Caco-2 (cell line): Measurements from ENCODE around the gene CNIH1. TPM values are rescaled to one million over a fixed set of nuclear protein-coding genes. Genes with fewer than 3 reads are reported as not detected.

Experiments
- BruUV-seq: library from RNA; stranded (reverse); fragments of 400-500 nt; replicated peaks from 2 replicates; lab custom pipeline; 2021; lab: Mats Ljungman, UMichigan
- CTCF ChIA-PET: fragments of 300-600 bp; sonication (Branson Sonifier 250); formaldehyde crosslinking; loops from one replicate; lab custom pipeline; 2022; ENCODE audit warnings: antibody characterized with exemption; lab: Charles Lee
- POLR2A ChIA-PET: fragments of 300-600 bp; sonication (Branson Sonifier 250); formaldehyde crosslinking; loops from one replicate; lab custom pipeline; 2022; ENCODE audit warnings: antibody characterized with exemption; lab: Charles Lee
- DNase-seq, 2 experiments: peaks; one replicate each; pipeline versions ENCODE4 v3.0.0 to v3.0.0-alpha.2; 2020 to 2022
- H3K27me3 ChIP-seq: replicated peaks from 2 replicates; pipeline ENCODE4 v1.6.0; 2011; ENCODE audit warnings: low read length; ENCODE audit not compliant: control insufficient read depth, insufficient read depth
- H3K36me3 ChIP-seq: 2 replicates; pipeline ENCODE4 v1.5.1; 2011; ENCODE audit warnings: low read length; ENCODE audit not compliant: control insufficient read depth, insufficient read depth
- H3K4me1 ChIP-seq: fragments of 250-450 bp; sonication (Bioruptor Pico); 2 replicates; pipeline ENCODE4 v1.5.1; 2020; ENCODE audit warnings: mild to moderate bottlenecking
- H3K4me3 ChIP-seq: 2 replicates; pipeline ENCODE4 v1.5.1; 2011; ENCODE audit warnings: low read depth, mild to moderate bottlenecking, control low read depth, low read length
- H3K9me3 ChIP-seq: fragments of 250-450 bp; sonication (Bioruptor Pico); 2 replicates; pipeline ENCODE4 v1.5.1; 2020; ENCODE audit warnings: mild to moderate bottlenecking, moderate library complexity
- H3K27ac Mint-ChIP-seq: one replicate; pipeline ENCODE4 v1.8.0; 2022; ENCODE audit warnings: mixed read lengths; ENCODE audit not compliant: unreplicated experiment
- H3K27me3 Mint-ChIP-seq: one replicate; pipeline ENCODE4 v1.8.0; 2022; ENCODE audit warnings: mixed read lengths; ENCODE audit not compliant: insufficient read depth, unreplicated experiment
- H3K36me3 Mint-ChIP-seq: one replicate; pipeline ENCODE4 v1.8.0; 2022; ENCODE audit warnings: mild to moderate bottlenecking, mixed read lengths; ENCODE audit not compliant: insufficient read depth, unreplicated experiment
- H3K4me1 Mint-ChIP-seq: one replicate; pipeline ENCODE4 v1.8.0; 2022; ENCODE audit warnings: low read depth, mixed read lengths; ENCODE audit not compliant: unreplicated experiment
- H3K4me3 Mint-ChIP-seq: one replicate; pipeline ENCODE4 v1.8.0; 2022; ENCODE audit warnings: mild to moderate bottlenecking, moderate library complexity, mixed read lengths; ENCODE audit not compliant: unreplicated experiment
- H3K9me3 Mint-ChIP-seq: one replicate; pipeline ENCODE4 v1.8.0; 2022; ENCODE audit warnings: mixed read lengths; ENCODE audit not compliant: unreplicated experiment
- intact Hi-C: fragments of 100-400 bp; cut with micrococcal nuclease; formaldehyde crosslinking; loops from one replicate; pipeline ENCODE4 v1.10.0; 2022; ENCODE audit not compliant: unreplicated experiment
- total RNA-seq: library from RNA; stranded (reverse); gene quantifications from 2 replicates; pipeline ENCODE4 v1.2.3, GENCODE V29; 2022
- TF ChIP-seq, protein P1 (sequence below), 2 experiments: fragments of 200-600 bp in 1 of 2; IDR thresholded peaks; 1 replicate in 1 of 2; 2 replicates in 1 of 2; pipeline versions ENCODE4 v1.5.1 to v1.8.0; 2011 to 2022; ENCODE audit warnings: antibody characterized with exemption in 1 of 2, control low read depth in 1 of 2, inconsistent platforms in 1 of 2, low read depth in 1 of 2, low read length in 1 of 2, mild to moderate bottlenecking in 1 of 2, moderate library complexity in 1 of 2; ENCODE audit not compliant: insufficient read depth in 1 of 2, severe bottlenecking in 1 of 2, unreplicated experiment in 1 of 2

Gene CNIH1
- total RNA-seq, 1 experiment from 2014 or later: 164 TPM

DNA sequence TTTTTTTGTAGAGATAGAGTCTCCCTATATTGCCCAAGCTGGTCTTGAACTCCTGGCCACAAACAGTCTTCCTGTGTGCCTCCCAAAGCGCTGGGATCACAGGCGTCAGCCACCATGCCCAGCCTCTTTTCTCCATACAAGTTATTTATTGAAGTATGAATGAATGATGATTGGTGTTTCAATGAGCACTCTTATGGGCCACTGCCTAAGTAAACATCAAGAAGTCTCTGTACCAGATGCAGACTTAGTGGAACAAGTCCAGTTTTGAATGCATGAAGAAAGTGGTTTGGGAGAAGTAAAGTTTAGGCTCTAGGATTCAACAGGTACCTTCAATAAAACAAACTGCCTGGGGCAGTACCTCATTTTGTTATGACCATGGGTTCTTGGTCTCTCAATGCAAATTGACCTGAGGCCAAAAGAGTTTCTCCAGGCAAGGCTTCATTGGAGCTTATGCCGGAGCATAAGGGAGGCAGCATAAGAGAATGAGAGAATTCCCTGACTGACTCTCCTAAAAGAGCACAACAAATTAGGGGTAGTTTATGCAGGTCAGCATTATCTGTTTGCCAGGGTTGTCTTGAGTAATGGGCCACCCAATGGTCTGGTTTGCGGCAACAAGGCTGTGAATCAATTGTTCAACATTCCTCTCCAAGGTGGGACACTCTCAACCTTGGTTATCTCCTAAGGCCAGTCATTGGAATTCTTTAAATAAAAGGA lies 48.7 kb upstream of the CNIH1 start:
- Mint-ChIP-seq H3K27ac (peak overlapping the region; percentile 78), H3K9me3 (no peaks in the 10 kb centered on the region), H3K36me3 (peaks cover 13% of the 10 kb centered on the region), H3K27me3 (no peaks in the 10 kb centered on the region), H3K4me1 (peaks cover 7% of the 10 kb centered on the region), H3K4me3 (peak overlapping the region; percentile 74)
- ChIA-PET CTCF (interaction anchor here (0.7 kb wide), 1 partner anchor 43 kb away, joined by 3 read pairs; no protein-coding TSS in a partner anchor), POLR2A (no interaction called here)
- Histone ChIP-seq H3K4me1 (peaks cover 22% of the 10 kb centered on the region), H3K9me3 (no peaks in the 10 kb centered on the region), H3K27me3 (no peaks in the 10 kb centered on the region), H3K36me3 (no peaks in the 10 kb centered on the region), H3K4me3 (peak overlapping the region; percentile 86)
- TSS peak; percentile 65 for BruUV-seq
- no peak for DNase-seq
- intact Hi-C loops: loop anchor here (2.0 kb wide), 1 partner anchor 19 kb away; the partner anchor contains the start of gene CGRRF1
- TF ChIP-seq, protein P1, sequence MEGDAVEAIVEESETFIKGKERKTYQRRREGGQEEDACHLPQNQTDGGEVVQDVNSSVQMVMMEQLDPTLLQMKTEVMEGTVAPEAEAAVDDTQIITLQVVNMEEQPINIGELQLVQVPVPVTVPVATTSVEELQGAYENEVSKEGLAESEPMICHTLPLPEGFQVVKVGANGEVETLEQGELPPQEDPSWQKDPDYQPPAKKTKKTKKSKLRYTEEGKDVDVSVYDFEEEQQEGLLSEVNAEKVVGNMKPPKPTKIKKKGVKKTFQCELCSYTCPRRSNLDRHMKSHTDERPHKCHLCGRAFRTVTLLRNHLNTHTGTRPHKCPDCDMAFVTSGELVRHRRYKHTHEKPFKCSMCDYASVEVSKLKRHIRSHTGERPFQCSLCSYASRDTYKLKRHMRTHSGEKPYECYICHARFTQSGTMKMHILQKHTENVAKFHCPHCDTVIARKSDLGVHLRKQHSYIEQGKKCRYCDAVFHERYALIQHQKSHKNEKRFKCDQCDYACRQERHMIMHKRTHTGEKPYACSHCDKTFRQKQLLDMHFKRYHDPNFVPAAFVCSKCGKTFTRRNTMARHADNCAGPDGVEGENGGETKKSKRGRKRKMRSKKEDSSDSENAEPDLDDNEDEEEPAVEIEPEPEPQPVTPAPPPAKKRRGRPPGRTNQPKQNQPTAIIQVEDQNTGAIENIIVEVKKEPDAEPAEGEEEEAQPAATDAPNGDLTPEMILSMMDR (IDR thresholded peaks at IDR 0.05; ENCODE audit: insufficient read depth in 1 of 2, low read depth in 1 of 2, low read length in 1 of 2, severe bottlenecking in 1 of 2, unreplicated experiment in 1 of 2): no peak

DNA sequence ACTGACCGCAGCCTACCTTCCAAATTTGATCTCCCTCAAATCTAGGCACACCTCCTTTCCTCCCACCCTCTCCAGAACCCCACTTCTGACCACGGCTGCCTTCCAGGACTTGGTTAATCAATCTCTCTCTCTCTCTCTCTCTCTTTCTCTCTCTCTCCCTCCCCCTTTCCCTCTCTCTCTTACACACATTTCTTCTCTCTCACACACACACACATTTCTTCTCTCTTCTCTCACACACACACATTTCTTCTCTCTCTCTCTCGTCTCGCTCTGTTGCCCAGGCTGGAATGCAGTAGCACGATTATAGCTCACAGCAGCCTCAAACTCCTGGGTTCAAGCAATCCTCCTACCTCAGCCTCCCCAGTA lies 48.1 kb upstream of the CNIH1 start:
- H3K4me1 Mint-ChIP-seq: peaks cover 13% of the 10 kb centered on the region
- TF ChIP-seq, protein P1 (IDR thresholded peaks at IDR 0.05; ENCODE audit: insufficient read depth in 1 of 2, low read depth in 1 of 2, low read length in 1 of 2, severe bottlenecking in 1 of 2, unreplicated experiment in 1 of 2): no peak
- peak overlapping the region; percentile 86 for H3K4me3 ChIP-seq
- CTCF ChIA-PET: interaction anchor here (1.0 kb wide), 1 partner anchor 20 kb away, joined by 6 read pairs; the partner anchor contains the start of gene CGRRF1
- peak overlapping the region; percentile 78 for H3K27ac Mint-ChIP-seq
- BruUV-seq: no TSS peak
- H3K4me1 ChIP-seq: peaks cover 22% of the 10 kb centered on the region
- H3K36me3 Mint-ChIP-seq: peaks cover 13% of the 10 kb centered on the region
- H3K36me3 ChIP-seq: no peaks in the 10 kb centered on the region
- intact Hi-C loops: loop anchor here (2.0 kb wide), 1 partner anchor 20 kb away; the partner anchor contains the start of gene CGRRF1
- H3K27me3 ChIP-seq: no peaks in the 10 kb centered on the region
- H3K9me3 ChIP-seq: no peaks in the 10 kb centered on the region
- no peaks in the 10 kb centered on the region for H3K9me3 Mint-ChIP-seq
- H3K4me3 Mint-ChIP-seq: peak overlapping the region; percentile 74
- POLR2A ChIA-PET: no interaction called here
- H3K27me3 Mint-ChIP-seq: no peaks in the 10 kb centered on the region
- no peak for DNase-seq

DNA sequence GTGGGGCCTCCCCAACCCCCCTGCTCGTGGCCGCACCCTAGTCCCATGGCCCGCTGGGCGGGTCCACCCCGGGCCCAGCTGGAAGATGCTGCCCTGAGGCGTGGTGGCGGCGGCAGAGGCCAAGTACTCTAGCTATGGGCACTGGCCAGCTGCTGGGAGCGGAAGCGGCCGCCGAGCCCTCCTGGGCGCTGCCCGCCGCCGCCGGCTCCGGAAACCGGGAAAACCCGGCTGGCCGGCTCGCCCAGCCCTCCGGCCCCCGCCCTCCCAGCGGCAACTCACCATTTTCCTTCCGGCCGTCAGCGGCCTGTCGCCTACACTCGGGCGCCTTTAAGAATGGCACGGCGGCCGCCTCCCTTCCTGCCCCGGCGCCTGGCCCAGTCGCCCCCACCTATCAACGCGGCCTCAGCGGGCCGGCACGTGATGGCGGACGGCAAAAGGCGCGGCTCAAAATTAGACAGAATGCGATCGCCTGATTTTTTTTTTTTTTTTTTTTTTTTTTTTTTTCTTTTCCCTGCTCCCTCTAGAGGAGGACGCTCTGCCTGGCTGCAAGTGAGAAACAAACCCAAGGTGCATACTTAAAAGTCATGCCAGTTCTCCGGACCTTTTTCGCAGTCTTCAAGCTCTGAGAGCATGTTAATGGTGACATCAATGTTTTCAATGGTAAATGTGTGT lies 47.6 kb upstream of the CNIH1 start, which contains the start of gene GMFB:
TSS of gene GMFB (minus strand) at position 335 of the 672 bp plus-strand sequence. CDS start at position 282, 53 bp downstream.
- ChIA-PET POLR2A (interaction anchor here (0.8 to 1.8 kb wide), 4 partner anchors 15 to 92 kb away, joined by 3 to 10 read pairs (median 6); partner anchors contain the start of genes CDKN3 and CGRRF1), CTCF (interaction anchor here (0.6 to 1.7 kb wide), 6 partner anchors 21 to 373 kb away, joined by 3 to 7 read pairs (median 5); partner anchors contain the start of gene CGRRF1)
- Mint-ChIP-seq H3K4me1 (peaks cover 18% of the 10 kb centered on the region), H3K4me3 (peak within 1 kb of the TSS; percentile 74), H3K27me3 (no peaks in the 10 kb centered on the region), H3K9me3 (no peaks in the 10 kb centered on the region), H3K27ac (peak within 1 kb of the TSS; percentile 78), H3K36me3 (peaks cover 13% of the 10 kb centered on the region)
- H3K9me3 ChIP-seq: no peaks in the 10 kb centered on the region
- H3K4me3 ChIP-seq: peak within 1 kb of the TSS; percentile 86
- intact Hi-C loops: loop anchor here (1.0 to 2.0 kb wide), 3 partner anchors 20 to 121 kb away; partner anchors contain the start of genes CGRRF1 and CNIH1
- peaks cover 24% of the 10 kb centered on the region for H3K4me1 ChIP-seq
- DNase-seq: peak; percentile 92
- BruUV-seq: no TSS peak
- no peaks in the 10 kb centered on the region for H3K27me3 ChIP-seq
- TF ChIP-seq, protein P1 (IDR thresholded peaks at IDR 0.05; ENCODE audit: insufficient read depth in 1 of 2, low read depth in 1 of 2, low read length in 1 of 2, severe bottlenecking in 1 of 2, unreplicated experiment in 1 of 2): peak in 1 of 2 experiments; percentile 57
- H3K36me3 ChIP-seq: no peaks in the 10 kb centered on the region
